MCF 10A (cell line): ENCODE results near the gene ATP5PF. TPM values are rescaled to one million over a fixed set of nuclear protein-coding genes. Genes with fewer than 3 reads are reported as not detected.

Source experiments
- BruUV-seq: library from RNA; stranded (reverse); fragments of 400-500 nt; replicated peaks from 2 replicates; lab custom pipeline; 2021; lab: Mats Ljungman, UMichigan
- CTCF ChIA-PET: fragments of 300-600 bp; sonication (Branson Sonifier 250); formaldehyde crosslinking; extraction: SDS; loops from one replicate; lab custom pipeline; 2021; ENCODE audit warnings: antibody characterized with exemption, inconsistent platforms; lab: Yijun Ruan, JAX
- POLR2A ChIA-PET: fragments of 300-600, 350-650 bp; sonication (Branson Sonifier 250); formaldehyde crosslinking; extraction: SDS; loops from one replicate; lab custom pipeline; 2020; ENCODE audit warnings: antibody characterized with exemption, inconsistent platforms; lab: Yijun Ruan, JAX
- DNase-seq: peaks from one replicate; pipeline ENCODE4 v3.0.0-alpha.2; 2018; ENCODE audit not compliant: unreplicated experiment
- H3K27ac Mint-ChIP-seq: one replicate; pipeline ENCODE4 v1.8.0; 2022; ENCODE audit warnings: mild to moderate bottlenecking, low read depth, mixed read lengths; ENCODE audit not compliant: unreplicated experiment
- H3K27me3 Mint-ChIP-seq: one replicate; pipeline ENCODE4 v1.8.0; 2022; ENCODE audit warnings: mixed read lengths; ENCODE audit not compliant: insufficient read depth, unreplicated experiment
- H3K36me3 Mint-ChIP-seq: one replicate; pipeline ENCODE4 v1.8.0; 2022; ENCODE audit warnings: mild to moderate bottlenecking, moderate library complexity, mixed read lengths; ENCODE audit not compliant: insufficient read depth, unreplicated experiment
- H3K4me1 Mint-ChIP-seq: one replicate; pipeline ENCODE4 v1.8.0; 2022; ENCODE audit warnings: mixed read lengths; ENCODE audit not compliant: insufficient read depth, unreplicated experiment
- H3K4me3 Mint-ChIP-seq: one replicate; pipeline ENCODE4 v1.8.0; 2022; ENCODE audit warnings: mild to moderate bottlenecking, moderate library complexity, mixed read lengths; ENCODE audit not compliant: unreplicated experiment
- H3K9me3 Mint-ChIP-seq: one replicate; pipeline ENCODE4 v1.8.0; 2022; ENCODE audit warnings: mixed read lengths; ENCODE audit not compliant: unreplicated experiment
- intact Hi-C: fragments of 100-400 bp; cut with micrococcal nuclease; formaldehyde crosslinking; loops from 2 replicates; pipeline ENCODE4 v1.14.1; 2022
- total RNA-seq: library from RNA; stranded (reverse); gene quantifications from 2 replicates; pipeline ENCODE4 v1.2.3, GENCODE V29; 2022
- TF ChIP-seq, protein P1 (sequence below): fragments of 200-600 bp; IDR thresholded peaks from one replicate; pipeline ENCODE4 v1.8.0; 2022; ENCODE audit warnings: antibody characterized with exemption, mild to moderate bottlenecking; ENCODE audit not compliant: unreplicated experiment

Gene ATP5PF
- total RNA-seq, 1 experiment from 2014 or later = 143 TPM

DNA sequence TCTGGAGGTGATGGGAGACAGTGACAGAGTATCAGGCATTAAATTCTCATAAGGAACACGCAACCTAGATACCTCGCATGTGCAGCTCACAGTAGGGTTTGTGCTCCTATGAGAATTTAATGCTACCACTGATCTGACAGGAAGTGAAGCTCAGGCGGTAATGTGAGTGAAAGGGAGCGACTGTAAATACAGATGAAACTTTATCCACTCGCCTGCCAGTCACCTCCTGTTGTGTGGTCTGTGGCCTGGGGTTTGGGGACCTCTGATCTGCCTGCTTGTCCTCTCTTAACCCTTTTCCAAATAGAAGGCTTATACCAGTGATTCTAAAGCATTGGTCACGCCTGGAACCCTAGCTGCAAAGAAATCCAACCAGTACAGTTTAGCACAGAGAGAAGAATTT lies 15.4 kb upstream of the ATP5PF start:
- no peak for DNase-seq
- TF ChIP-seq, protein P1, sequence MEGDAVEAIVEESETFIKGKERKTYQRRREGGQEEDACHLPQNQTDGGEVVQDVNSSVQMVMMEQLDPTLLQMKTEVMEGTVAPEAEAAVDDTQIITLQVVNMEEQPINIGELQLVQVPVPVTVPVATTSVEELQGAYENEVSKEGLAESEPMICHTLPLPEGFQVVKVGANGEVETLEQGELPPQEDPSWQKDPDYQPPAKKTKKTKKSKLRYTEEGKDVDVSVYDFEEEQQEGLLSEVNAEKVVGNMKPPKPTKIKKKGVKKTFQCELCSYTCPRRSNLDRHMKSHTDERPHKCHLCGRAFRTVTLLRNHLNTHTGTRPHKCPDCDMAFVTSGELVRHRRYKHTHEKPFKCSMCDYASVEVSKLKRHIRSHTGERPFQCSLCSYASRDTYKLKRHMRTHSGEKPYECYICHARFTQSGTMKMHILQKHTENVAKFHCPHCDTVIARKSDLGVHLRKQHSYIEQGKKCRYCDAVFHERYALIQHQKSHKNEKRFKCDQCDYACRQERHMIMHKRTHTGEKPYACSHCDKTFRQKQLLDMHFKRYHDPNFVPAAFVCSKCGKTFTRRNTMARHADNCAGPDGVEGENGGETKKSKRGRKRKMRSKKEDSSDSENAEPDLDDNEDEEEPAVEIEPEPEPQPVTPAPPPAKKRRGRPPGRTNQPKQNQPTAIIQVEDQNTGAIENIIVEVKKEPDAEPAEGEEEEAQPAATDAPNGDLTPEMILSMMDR = no peak
- Mint-ChIP-seq H3K4me3 (no peak overlapping the region), H3K27me3 (no peaks in the 10 kb centered on the region), H3K4me1 (no peaks in the 10 kb centered on the region), H3K36me3 (peaks cover 42% of the 10 kb centered on the region), H3K27ac (no peak overlapping the region), H3K9me3 (no peaks in the 10 kb centered on the region)
- ChIA-PET CTCF (interaction anchor here (0.6 kb wide), 1 partner anchor 7 kb away, joined by 3 read pairs; no protein-coding TSS in a partner anchor), POLR2A (interaction anchor here (0.7 kb wide), 1 partner anchor 9 kb away, joined by 3 read pairs; no protein-coding TSS in a partner anchor)
- intact Hi-C loops = no loop called here
- no TSS peak for BruUV-seq

GRCh38 chr21:25744854-25745253 lies 10.2 kb upstream of the ATP5PF start:
- H3K4me3 Mint-ChIP-seq = no peak overlapping the region
- DNase-seq = no peak
- peaks cover 24% of the 10 kb centered on the region for H3K36me3 Mint-ChIP-seq
- no peaks in the 10 kb centered on the region for H3K4me1 Mint-ChIP-seq
- POLR2A ChIA-PET = interaction anchor here (0.7 to 1.5 kb wide), 3 partner anchors 10 to 137 kb away, joined by 3 to 7 read pairs (median 3); partner anchors contain the start of genes ATP5PF and GABPA
- CTCF ChIA-PET = interaction anchor here (0.7 kb wide), 1 partner anchor 131 kb away, joined by 3 read pairs; no protein-coding TSS in a partner anchor
- intact Hi-C loops = no loop called here
- TF ChIP-seq, protein P1 = no peak
- H3K27me3 Mint-ChIP-seq = no peaks in the 10 kb centered on the region
- H3K27ac Mint-ChIP-seq = no peak overlapping the region
- H3K9me3 Mint-ChIP-seq = no peaks in the 10 kb centered on the region
- no TSS peak for BruUV-seq

DNA sequence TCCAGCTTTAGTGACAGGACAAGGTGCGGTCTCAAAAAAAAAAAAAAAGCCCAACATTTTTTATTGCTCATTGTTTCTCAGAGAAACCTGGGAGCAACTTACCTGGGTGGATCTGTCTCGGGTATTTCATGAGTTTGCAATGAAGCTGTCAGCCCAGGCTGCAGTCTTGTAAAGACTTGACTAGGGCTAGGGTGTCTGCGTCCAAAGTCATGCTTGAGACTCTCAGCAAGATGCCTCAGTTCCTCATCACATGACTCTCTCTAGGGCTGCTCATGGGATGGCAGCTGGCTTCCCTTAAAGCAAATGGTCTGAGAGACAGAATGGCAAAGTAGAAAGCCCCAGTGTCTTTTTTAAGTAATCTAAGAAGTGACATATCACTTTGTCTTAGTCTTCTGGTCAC lies 8.2 kb upstream of the ATP5PF start:
- POLR2A ChIA-PET = interaction anchor here (1.7 kb wide), 1 partner anchor 12 kb away, joined by 6 read pairs; no protein-coding TSS in a partner anchor
- no peaks in the 10 kb centered on the region for H3K4me1 Mint-ChIP-seq
- no peaks in the 10 kb centered on the region for H3K9me3 Mint-ChIP-seq
- no TSS peak for BruUV-seq
- no peak overlapping the region for H3K27ac Mint-ChIP-seq
- TF ChIP-seq, protein P1 = no peak
- H3K4me3 Mint-ChIP-seq = no peak overlapping the region
- peaks cover 24% of the 10 kb centered on the region for H3K36me3 Mint-ChIP-seq
- no peak for DNase-seq
- CTCF ChIA-PET = interaction anchor here (0.6 to 0.7 kb wide), 2 partner anchors 9 to 357 kb away, joined by 3 to 5 read pairs; no protein-coding TSS in a partner anchor
- intact Hi-C loops = no loop called here
- no peaks in the 10 kb centered on the region for H3K27me3 Mint-ChIP-seq

DNA sequence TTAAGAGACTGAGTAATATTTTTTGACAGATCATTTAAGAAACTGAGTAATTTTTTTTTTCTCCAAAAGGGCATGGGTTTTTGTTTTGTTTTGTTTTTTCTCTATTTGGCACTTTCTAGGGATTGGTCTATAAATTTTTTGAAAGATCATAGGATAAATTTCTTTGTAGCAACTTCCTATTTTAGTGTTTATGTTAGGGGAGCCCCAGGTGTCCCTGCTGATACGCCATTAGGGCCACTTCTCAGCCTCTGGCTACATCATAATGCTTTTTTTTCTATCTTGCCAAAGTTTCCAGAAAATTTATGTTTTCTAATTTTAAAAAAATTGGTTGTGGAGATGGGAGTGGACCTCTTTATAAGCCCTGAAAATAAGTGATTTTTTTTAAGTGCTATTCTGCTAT lies 2.7 kb upstream of the ATP5PF start:
- H3K27me3 Mint-ChIP-seq = no peaks in the 10 kb centered on the region
- H3K4me3 Mint-ChIP-seq = no peak overlapping the region
- CTCF ChIA-PET = no interaction called here
- intact Hi-C loops = no loop called here
- no peaks in the 10 kb centered on the region for H3K4me1 Mint-ChIP-seq
- no TSS peak for BruUV-seq
- no peaks in the 10 kb centered on the region for H3K9me3 Mint-ChIP-seq
- DNase-seq = no peak
- H3K36me3 Mint-ChIP-seq = peaks cover 33% of the 10 kb centered on the region
- TF ChIP-seq, protein P1 = no peak
- H3K27ac Mint-ChIP-seq = no peak overlapping the region
- POLR2A ChIA-PET = interaction anchor here (1.1 to 1.3 kb wide), 2 partner anchors 10 to 11 kb away, joined by 3 to 4 read pairs; no protein-coding TSS in a partner anchor
